Measurements from ENCODE around the gene WDFY2. TPM values are rescaled to one million over a fixed set of nuclear protein-coding genes. Genes with fewer than 3 reads are reported as not detected.
A peak's percentile ranks its signal among the peaks of the same experiment; 100 is the strongest.

The WDFY2 gene
- total RNA-seq, 6 donors from 2014 or later = 13.4 to 34.0 (median 18.8) TPM

GRCh38 chr13:51614350-51614786, 30.1 kb downstream of the WDFY2 start:
- H3K9me3 ChIP-seq = no peaks in the 10 kb centered on the region
- TF ChIP-seq CTCF (IDR thresholded peaks at IDR 0.05) = no peak
- peak; percentile 64 to 69 for TF ChIP-seq POLR2AphosphoS5 (IDR thresholded peaks at IDR 0.05)
- TF ChIP-seq EP300 (IDR thresholded peaks at IDR 0.05) = peak in 1 of 4 donors; percentile 10
- DNase-seq (no peak), ATAC-seq (ENCODE audit: low FRiP score in 2 of 2) (peak in 1 of 2 donors; percentile 72)
- peak overlapping the region in 1 of 4 donors; percentile 5 for H3K4me3 ChIP-seq
- H3K4me1 ChIP-seq = peaks cover 0 to 10% (median 0%) of the 10 kb centered on the region in 4 donors
- WGBS, 2 donors = 49 to 53% methylated on average over 8 of the region's 8 CpGs
- no peaks in the 10 kb centered on the region for H3K36me3 ChIP-seq
- H3K27ac ChIP-seq = peak overlapping the region in 1 of 4 donors; percentile 14
- no peaks in the 10 kb centered on the region for H3K27me3 ChIP-seq

DNA sequence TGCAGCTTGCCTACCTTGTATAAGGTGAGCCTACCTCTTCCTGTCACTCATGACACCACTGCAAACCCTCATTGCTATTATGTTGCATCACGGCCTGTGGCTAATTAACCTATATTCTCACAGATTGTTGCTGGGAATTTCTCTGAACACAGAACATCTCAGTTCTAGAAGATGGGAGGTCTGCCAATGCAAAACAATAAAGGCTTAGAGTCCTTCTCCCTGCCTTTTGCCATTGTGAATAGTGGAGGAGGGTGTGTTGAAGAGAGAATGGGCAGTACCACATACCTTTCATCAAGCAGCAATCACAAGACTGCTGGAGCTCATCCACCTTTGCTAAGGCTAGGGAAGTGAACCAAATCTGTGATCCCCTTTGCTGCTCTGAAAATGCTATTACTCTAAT, 34.4 kb downstream of the WDFY2 start:
- Histone ChIP-seq H3K27ac (no peak overlapping the region), H3K4me3 (no peak overlapping the region), H3K36me3 (no peaks in the 10 kb centered on the region), H3K4me1 (peaks cover 0 to 17% (median 9%) of the 10 kb centered on the region in 4 donors), H3K27me3 (no peaks in the 10 kb centered on the region), H3K9me3 (no peaks in the 10 kb centered on the region)
- ATAC-seq (ENCODE audit: low FRiP score in 2 of 2) (no peak), DNase-seq (no peak)
- TF ChIP-seq POLR2AphosphoS5 (IDR thresholded peaks at IDR 0.05) (no peak), CTCF (IDR thresholded peaks at IDR 0.05) (no peak), EP300 (IDR thresholded peaks at IDR 0.05) (no peak), POLR2A (IDR thresholded peaks at IDR 0.05) (no peak)
- 77 to 79% methylated on average over 1 of the region's 1 CpG for WGBS, 2 donors

DNA sequence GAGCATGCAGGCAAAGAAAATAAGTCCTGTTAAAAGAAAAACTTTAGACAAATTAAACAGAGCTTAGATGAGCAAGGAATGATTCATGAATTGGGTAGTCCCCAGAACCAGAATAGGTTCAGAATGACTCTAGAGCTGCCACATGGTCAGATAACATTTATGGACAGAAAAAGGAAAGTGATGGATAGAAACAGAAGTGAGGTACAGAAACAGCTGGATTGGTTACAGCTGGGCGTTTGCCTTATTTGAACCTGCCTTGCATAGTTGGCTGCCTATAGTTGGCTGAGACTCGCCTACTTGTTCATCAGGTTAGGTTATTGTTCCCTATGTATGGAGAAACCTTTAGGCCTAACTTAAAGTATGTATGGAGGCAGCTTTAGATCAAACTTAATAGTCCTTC, 35.4 kb downstream of the WDFY2 start:
- no peak for DNase-seq
- ATAC-seq (ENCODE audit: low FRiP score in 2 of 2) = peak in 1 of 2 donors; percentile 70
- TF ChIP-seq POLR2AphosphoS5 (IDR thresholded peaks at IDR 0.05) (no peak), CTCF (IDR thresholded peaks at IDR 0.05) (no peak), POLR2A (IDR thresholded peaks at IDR 0.05) (no peak), EP300 (IDR thresholded peaks at IDR 0.05) (no peak)
- 86 to 93% methylated on average over 2 of the region's 2 CpGs for WGBS, 2 donors
- Histone ChIP-seq H3K4me1 (peaks cover 0 to 13% (median 9%) of the 10 kb centered on the region in 4 donors), H3K27me3 (no peaks in the 10 kb centered on the region), H3K27ac (no peak overlapping the region), H3K36me3 (no peaks in the 10 kb centered on the region), H3K9me3 (no peaks in the 10 kb centered on the region), H3K4me3 (no peak overlapping the region)

GRCh38 chr13:51620165-51620983, 36.1 kb downstream of the WDFY2 start:
- TF ChIP-seq POLR2AphosphoS5 (IDR thresholded peaks at IDR 0.05) (no peak), POLR2A (IDR thresholded peaks at IDR 0.05) (no peak), EP300 (IDR thresholded peaks at IDR 0.05) (no peak), CTCF (IDR thresholded peaks at IDR 0.05) (no peak)
- Histone ChIP-seq H3K4me1 (peaks cover 1 to 17% (median 8%) of the 10 kb centered on the region in 4 donors), H3K4me3 (no peak overlapping the region), H3K27ac (no peak overlapping the region), H3K27me3 (no peaks in the 10 kb centered on the region), H3K9me3 (no peaks in the 10 kb centered on the region), H3K36me3 (no peaks in the 10 kb centered on the region)
- WGBS, 2 donors = 73 to 74% methylated on average over 11 of the region's 11 CpGs
- DNase-seq (no peak), ATAC-seq (ENCODE audit: low FRiP score in 2 of 2) (peak; percentile 46 to 77)

All from upper lobe of left lung (tissue), 6 donors.